ENCODE results near the gene HMX2. TPM values are rescaled to one million over a fixed set of nuclear protein-coding genes. Genes with fewer than 3 reads are reported as not detected.

Gene HMX2
- not detected in 2 replicates for total RNA-seq
- not detected in 2 replicates for polyA plus RNA-seq
- not detected in 2 replicates for polyA plus RNA-seq (2012)
- not detected in 2 replicates for polyA minus RNA-seq (ENCODE audit: low replicate concordance)

DNA sequence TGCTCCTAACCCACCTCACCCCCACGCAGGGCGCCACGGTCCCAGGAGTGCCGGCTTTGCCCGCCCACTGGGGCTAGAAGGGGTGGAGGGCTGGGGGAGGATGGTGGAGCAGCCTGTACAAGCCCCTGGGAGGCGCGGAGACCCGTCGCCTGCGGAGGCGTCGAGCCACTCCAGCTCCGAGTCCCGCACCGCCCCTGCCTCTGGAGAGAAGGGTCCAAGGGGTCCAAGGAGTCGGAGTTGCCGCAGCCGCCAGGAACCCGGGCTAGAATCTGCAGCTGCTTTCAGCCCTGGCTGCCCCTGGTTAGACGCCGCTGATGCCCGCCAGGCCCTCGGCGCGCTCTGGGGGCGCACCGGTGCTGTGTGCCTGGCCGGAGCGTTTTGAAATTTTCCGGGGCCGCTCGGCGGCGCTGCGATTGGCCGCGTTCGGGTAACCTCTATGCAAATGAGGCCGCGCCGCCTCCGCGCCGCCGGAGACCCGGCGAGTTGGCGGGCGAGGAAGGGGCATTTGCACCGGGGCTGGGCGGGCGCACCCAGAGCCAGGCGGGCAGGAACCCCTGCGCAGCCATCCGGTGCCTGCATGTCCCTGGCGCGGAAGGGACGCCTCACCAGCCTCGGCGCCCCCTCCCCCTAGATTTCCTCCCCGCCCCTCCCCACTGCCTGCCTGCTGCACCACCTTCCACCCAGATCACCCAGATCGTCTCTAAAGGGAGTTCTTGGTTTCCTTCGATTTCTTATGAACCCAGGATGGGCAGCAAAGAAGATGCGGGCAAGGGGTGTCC, at the start of gene HMX2:
Gene HMX2 (plus strand): TSS at position 502 of the 779 bp plus-strand sequence. CDS start 243 bp downstream, at position 745.
- Histone ChIP-seq H3K9ac (ENCODE audit: insufficient read depth, low read length) (no peak within 1 kb of the TSS), H3K36me3 (ENCODE audit: control insufficient read depth, insufficient read depth, low read length) (no peaks in the 10 kb centered on the region), H3K4me2 (ENCODE audit: extremely low read depth, insufficient read depth, low read length) (no peak within 1 kb of the TSS), H2AFZ (ENCODE audit: low read length) (no peak within 1 kb of the TSS), H3K79me2 (ENCODE audit: control insufficient read depth, insufficient read depth, low read length) (no peaks in the 10 kb centered on the region), H4K20me1 (ENCODE audit: control insufficient read depth, extremely low read depth, insufficient read depth, low read length) (no peaks in the 10 kb centered on the region), H3K27ac (ENCODE audit: insufficient read depth, low read length) (no peak within 1 kb of the TSS), H3K9me3 (ENCODE audit: control insufficient read depth, insufficient read depth, low read depth, low read length) (no peaks in the 10 kb centered on the region), H3K27me3 (ENCODE audit: control insufficient read depth, insufficient read depth, low read length) (peaks cover 92% of the 10 kb centered on the region), H3K4me1 (ENCODE audit: control insufficient read depth, extremely low read depth, insufficient read depth, low read length) (no peaks in the 10 kb centered on the region), H3K4me3 (replicated peaks in 1 of 4; ENCODE audit: control extremely low read depth in 1 of 4, insufficient read depth in 1 of 4, low read depth in 3 of 4, low read length in 4 of 4) (no peak within 1 kb of the TSS)
- no peak for TF ChIP-seq EZH2 (IDR thresholded peaks at IDR 0.05; ENCODE audit: low read length, missing control alignments)
- TF ChIP-seq, protein P1, sequence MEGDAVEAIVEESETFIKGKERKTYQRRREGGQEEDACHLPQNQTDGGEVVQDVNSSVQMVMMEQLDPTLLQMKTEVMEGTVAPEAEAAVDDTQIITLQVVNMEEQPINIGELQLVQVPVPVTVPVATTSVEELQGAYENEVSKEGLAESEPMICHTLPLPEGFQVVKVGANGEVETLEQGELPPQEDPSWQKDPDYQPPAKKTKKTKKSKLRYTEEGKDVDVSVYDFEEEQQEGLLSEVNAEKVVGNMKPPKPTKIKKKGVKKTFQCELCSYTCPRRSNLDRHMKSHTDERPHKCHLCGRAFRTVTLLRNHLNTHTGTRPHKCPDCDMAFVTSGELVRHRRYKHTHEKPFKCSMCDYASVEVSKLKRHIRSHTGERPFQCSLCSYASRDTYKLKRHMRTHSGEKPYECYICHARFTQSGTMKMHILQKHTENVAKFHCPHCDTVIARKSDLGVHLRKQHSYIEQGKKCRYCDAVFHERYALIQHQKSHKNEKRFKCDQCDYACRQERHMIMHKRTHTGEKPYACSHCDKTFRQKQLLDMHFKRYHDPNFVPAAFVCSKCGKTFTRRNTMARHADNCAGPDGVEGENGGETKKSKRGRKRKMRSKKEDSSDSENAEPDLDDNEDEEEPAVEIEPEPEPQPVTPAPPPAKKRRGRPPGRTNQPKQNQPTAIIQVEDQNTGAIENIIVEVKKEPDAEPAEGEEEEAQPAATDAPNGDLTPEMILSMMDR (conservative IDR thresholded peaks at IDR 0.05 in 1 of 2, IDR thresholded peaks at IDR 0.05 in 1 of 2; ENCODE audit: low read depth in 1 of 2, low read length in 2 of 2): no peak
- DNase-seq (ENCODE audit: low read depth in 2 of 2): no peak

GRCh38 chr10:123100030-123100762, 47.7 kb upstream of the HMX2 start:
- H3K9me3 ChIP-seq (ENCODE audit: control insufficient read depth, insufficient read depth, low read depth, low read length): no peaks in the 10 kb centered on the region
- DNase-seq (ENCODE audit: low read depth in 2 of 2): no peak
- TF ChIP-seq, protein P1 (conservative IDR thresholded peaks at IDR 0.05 in 1 of 2, IDR thresholded peaks at IDR 0.05 in 1 of 2; ENCODE audit: low read depth in 1 of 2, low read length in 2 of 2): no peak
- no peak for TF ChIP-seq EZH2 (IDR thresholded peaks at IDR 0.05; ENCODE audit: low read length, missing control alignments)

DNA sequence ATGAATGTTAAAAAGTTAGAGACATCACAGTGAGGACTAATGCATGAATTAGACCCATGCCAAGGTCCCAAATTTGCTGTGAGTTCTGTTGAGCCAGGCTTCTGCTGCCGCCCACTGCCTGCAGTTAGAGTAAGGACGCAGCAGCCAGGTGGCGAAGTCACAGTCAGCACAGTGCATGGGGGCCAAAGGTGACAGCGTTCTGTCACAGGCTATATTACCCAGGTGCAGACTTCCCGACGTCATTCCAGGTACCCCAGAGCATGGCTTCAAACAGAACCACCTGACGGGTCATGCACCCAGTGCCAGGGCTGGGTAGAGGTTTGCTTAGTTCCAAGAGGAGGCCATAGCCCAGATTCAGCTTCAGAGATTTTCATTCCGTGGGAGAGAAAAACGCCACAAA, 46.1 kb upstream of the HMX2 start:
- H3K36me3 ChIP-seq (ENCODE audit: control insufficient read depth, insufficient read depth, low read length): no peaks in the 10 kb centered on the region
- H3K9me3 ChIP-seq (ENCODE audit: control insufficient read depth, insufficient read depth, low read depth, low read length): no peaks in the 10 kb centered on the region
- DNase-seq (ENCODE audit: low read depth in 2 of 2): no peak
- no peaks in the 10 kb centered on the region for H3K79me2 ChIP-seq (ENCODE audit: control insufficient read depth, insufficient read depth, low read length)
- no peak overlapping the region for H3K9ac ChIP-seq (ENCODE audit: insufficient read depth, low read length)
- TF ChIP-seq, protein P1 (conservative IDR thresholded peaks at IDR 0.05 in 1 of 2, IDR thresholded peaks at IDR 0.05 in 1 of 2; ENCODE audit: low read depth in 1 of 2, low read length in 2 of 2): no peak
- TF ChIP-seq EZH2 (IDR thresholded peaks at IDR 0.05; ENCODE audit: low read length, missing control alignments): no peak
- H3K4me1 ChIP-seq (ENCODE audit: control insufficient read depth, extremely low read depth, insufficient read depth, low read length): no peaks in the 10 kb centered on the region
- no peak overlapping the region for H3K4me3 ChIP-seq (replicated peaks in 1 of 4; ENCODE audit: control extremely low read depth in 1 of 4, insufficient read depth in 1 of 4, low read depth in 3 of 4, low read length in 4 of 4)
- no peak overlapping the region for H2AFZ ChIP-seq (ENCODE audit: low read length)
- H3K27ac ChIP-seq (ENCODE audit: insufficient read depth, low read length): no peak overlapping the region
- no peak overlapping the region for H3K4me2 ChIP-seq (ENCODE audit: extremely low read depth, insufficient read depth, low read length)
- H4K20me1 ChIP-seq (ENCODE audit: control insufficient read depth, extremely low read depth, insufficient read depth, low read length): no peaks in the 10 kb centered on the region
- no peaks in the 10 kb centered on the region for H3K27me3 ChIP-seq (ENCODE audit: control insufficient read depth, insufficient read depth, low read length)

More at GRCh38 chr10:123100030-123100762, 47.7 kb upstream of the HMX2 start:
- H4K20me1 ChIP-seq (ENCODE audit: control insufficient read depth, extremely low read depth, insufficient read depth, low read length): no peaks in the 10 kb centered on the region
- H3K9ac ChIP-seq (ENCODE audit: insufficient read depth, low read length): no peak overlapping the region
- no peak overlapping the region for H3K4me3 ChIP-seq (replicated peaks in 1 of 4; ENCODE audit: control extremely low read depth in 1 of 4, insufficient read depth in 1 of 4, low read depth in 3 of 4, low read length in 4 of 4)
- no peaks in the 10 kb centered on the region for H3K4me1 ChIP-seq (ENCODE audit: control insufficient read depth, extremely low read depth, insufficient read depth, low read length)
- H3K27me3 ChIP-seq (ENCODE audit: control insufficient read depth, insufficient read depth, low read length): no peaks in the 10 kb centered on the region
- no peak overlapping the region for H3K4me2 ChIP-seq (ENCODE audit: extremely low read depth, insufficient read depth, low read length)
- H3K79me2 ChIP-seq (ENCODE audit: control insufficient read depth, insufficient read depth, low read length): no peaks in the 10 kb centered on the region
- no peak overlapping the region for H3K27ac ChIP-seq (ENCODE audit: insufficient read depth, low read length)
- H2AFZ ChIP-seq (ENCODE audit: low read length): no peak overlapping the region
- H3K36me3 ChIP-seq (ENCODE audit: control insufficient read depth, insufficient read depth, low read length): no peaks in the 10 kb centered on the region

Measured in fibroblast of lung (primary cell).